GM12892 (cell line): ENCODE data around the gene ESPNL.

Experiments
- POLR2A ChIP-seq: IDR thresholded peaks from 2 replicates; pipeline ENCODE4 v1.6.1; 2011; ENCODE audit warnings: low read depth, low read length, control low read depth
- TAF1 ChIP-seq: IDR thresholded peaks from 2 replicates; pipeline ENCODE4 v1.6.1; 2011; ENCODE audit warnings: low read depth, mild to moderate bottlenecking, control low read depth, low read length, borderline replicate concordance

GRCh38 chr2:238125127-238125885, 25.2 kb downstream of the ESPNL start:
- TF ChIP-seq TAF1 (no peak), POLR2A (no peak)
